ENCODE results near the gene PXT1.

DNA sequence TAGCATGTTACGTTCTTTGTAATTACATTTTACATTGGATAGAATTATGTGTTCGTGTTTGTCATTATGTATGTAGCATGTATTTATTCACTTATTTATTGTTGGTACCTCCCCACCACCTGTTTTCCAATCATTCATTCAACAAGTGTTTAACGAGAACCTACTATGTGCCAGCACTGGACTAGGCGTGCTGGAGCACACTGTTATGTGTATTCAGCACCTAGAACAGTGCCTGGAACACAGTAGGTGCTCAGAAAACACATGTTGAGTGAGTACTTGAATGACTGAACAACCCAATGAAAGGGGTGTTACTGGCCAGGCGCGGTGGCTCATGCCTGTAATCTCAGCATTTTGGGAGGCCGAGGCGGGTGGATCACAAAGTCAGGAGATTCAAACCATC, 66.5 kb downstream of the PXT1 start:
- TF ChIP-seq NR2F2 (IDR thresholded peaks at IDR 0.05) (no peak), JUND (IDR thresholded peaks at IDR 0.05) (no peak), YY1 (IDR thresholded peaks at IDR 0.05) (no peak), EGR1 (IDR thresholded peaks at IDR 0.05; ENCODE audit: low read depth in 2 of 2) (no peak), TAF1 (conservative IDR thresholded peaks at IDR 0.05) (no peak), SP1 (IDR thresholded peaks at IDR 0.05) (no peak), GABPA (IDR thresholded peaks at IDR 0.05 in 1 of 2, conservative IDR thresholded peaks at IDR 0.05 in 1 of 2) (no peak), RXRA (IDR thresholded peaks at IDR 0.05) (no peak), HNF4A (conservative IDR thresholded peaks at IDR 0.05) (no peak)
- TF ChIP-seq, protein P1, sequence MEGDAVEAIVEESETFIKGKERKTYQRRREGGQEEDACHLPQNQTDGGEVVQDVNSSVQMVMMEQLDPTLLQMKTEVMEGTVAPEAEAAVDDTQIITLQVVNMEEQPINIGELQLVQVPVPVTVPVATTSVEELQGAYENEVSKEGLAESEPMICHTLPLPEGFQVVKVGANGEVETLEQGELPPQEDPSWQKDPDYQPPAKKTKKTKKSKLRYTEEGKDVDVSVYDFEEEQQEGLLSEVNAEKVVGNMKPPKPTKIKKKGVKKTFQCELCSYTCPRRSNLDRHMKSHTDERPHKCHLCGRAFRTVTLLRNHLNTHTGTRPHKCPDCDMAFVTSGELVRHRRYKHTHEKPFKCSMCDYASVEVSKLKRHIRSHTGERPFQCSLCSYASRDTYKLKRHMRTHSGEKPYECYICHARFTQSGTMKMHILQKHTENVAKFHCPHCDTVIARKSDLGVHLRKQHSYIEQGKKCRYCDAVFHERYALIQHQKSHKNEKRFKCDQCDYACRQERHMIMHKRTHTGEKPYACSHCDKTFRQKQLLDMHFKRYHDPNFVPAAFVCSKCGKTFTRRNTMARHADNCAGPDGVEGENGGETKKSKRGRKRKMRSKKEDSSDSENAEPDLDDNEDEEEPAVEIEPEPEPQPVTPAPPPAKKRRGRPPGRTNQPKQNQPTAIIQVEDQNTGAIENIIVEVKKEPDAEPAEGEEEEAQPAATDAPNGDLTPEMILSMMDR (IDR thresholded peaks at IDR 0.05; ENCODE audit: low read depth, low read length, missing input control), result no peak
- TF ChIP-seq, protein P2, sequence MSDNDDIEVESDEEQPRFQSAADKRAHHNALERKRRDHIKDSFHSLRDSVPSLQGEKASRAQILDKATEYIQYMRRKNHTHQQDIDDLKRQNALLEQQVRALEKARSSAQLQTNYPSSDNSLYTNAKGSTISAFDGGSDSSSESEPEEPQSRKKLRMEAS (IDR thresholded peaks at IDR 0.05), result no peak
- TF ChIP-seq, protein P3, sequence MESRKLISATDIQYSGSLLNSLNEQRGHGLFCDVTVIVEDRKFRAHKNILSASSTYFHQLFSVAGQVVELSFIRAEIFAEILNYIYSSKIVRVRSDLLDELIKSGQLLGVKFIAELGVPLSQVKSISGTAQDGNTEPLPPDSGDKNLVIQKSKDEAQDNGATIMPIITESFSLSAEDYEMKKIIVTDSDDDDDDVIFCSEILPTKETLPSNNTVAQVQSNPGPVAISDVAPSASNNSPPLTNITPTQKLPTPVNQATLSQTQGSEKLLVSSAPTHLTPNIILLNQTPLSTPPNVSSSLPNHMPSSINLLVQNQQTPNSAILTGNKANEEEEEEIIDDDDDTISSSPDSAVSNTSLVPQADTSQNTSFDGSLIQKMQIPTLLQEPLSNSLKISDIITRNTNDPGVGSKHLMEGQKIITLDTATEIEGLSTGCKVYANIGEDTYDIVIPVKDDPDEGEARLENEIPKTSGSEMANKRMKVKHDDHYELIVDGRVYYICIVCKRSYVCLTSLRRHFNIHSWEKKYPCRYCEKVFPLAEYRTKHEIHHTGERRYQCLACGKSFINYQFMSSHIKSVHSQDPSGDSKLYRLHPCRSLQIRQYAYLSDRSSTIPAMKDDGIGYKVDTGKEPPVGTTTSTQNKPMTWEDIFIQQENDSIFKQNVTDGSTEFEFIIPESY (IDR thresholded peaks at IDR 0.05), result no peak
- TF ChIP-seq, protein P4, sequence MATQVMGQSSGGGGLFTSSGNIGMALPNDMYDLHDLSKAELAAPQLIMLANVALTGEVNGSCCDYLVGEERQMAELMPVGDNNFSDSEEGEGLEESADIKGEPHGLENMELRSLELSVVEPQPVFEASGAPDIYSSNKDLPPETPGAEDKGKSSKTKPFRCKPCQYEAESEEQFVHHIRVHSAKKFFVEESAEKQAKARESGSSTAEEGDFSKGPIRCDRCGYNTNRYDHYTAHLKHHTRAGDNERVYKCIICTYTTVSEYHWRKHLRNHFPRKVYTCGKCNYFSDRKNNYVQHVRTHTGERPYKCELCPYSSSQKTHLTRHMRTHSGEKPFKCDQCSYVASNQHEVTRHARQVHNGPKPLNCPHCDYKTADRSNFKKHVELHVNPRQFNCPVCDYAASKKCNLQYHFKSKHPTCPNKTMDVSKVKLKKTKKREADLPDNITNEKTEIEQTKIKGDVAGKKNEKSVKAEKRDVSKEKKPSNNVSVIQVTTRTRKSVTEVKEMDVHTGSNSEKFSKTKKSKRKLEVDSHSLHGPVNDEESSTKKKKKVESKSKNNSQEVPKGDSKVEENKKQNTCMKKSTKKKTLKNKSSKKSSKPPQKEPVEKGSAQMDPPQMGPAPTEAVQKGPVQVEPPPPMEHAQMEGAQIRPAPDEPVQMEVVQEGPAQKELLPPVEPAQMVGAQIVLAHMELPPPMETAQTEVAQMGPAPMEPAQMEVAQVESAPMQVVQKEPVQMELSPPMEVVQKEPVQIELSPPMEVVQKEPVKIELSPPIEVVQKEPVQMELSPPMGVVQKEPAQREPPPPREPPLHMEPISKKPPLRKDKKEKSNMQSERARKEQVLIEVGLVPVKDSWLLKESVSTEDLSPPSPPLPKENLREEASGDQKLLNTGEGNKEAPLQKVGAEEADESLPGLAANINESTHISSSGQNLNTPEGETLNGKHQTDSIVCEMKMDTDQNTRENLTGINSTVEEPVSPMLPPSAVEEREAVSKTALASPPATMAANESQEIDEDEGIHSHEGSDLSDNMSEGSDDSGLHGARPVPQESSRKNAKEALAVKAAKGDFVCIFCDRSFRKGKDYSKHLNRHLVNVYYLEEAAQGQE (IDR thresholded peaks at IDR 0.05), result no peak
- TF ChIP-seq, protein P5, sequence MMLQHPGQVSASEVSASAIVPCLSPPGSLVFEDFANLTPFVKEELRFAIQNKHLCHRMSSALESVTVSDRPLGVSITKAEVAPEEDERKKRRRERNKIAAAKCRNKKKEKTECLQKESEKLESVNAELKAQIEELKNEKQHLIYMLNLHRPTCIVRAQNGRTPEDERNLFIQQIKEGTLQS (IDR thresholded peaks at IDR 0.05), result no peak
